ENCODE results near the gene ATF6.

DNA sequence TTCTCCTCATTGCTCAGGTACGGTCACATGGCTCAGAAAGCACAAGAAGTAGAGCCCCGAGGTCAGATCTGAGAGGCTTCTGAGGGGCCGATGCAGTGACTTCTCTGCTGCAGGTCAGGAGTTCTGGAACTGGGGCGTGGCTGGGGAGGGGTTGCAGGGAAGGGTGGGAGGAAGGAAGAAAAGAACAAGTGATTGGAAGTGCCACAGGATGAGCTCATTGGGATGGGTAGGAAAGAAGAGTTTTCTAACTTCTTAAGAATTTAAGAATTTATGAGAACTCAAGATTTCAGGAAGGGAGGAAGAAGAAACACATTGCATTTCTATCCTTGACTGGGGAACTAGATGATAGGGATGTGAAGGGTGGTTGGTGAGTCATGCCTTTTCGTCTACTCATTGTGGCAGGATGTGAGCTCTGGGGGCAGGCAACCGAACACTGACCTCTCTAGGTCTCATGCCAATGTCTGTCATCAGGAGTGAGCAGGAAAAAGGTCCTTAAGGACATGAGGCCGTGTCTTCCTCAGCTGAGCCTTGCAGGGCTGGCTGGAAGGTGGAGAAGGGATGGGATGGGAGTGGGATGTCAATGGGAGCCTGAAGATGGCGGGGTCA lies 44.3 kb upstream of the ATF6 start:
- no peak for TF ChIP-seq TAF1 (IDR thresholded peaks at IDR 0.05; ENCODE audit: low read depth, low read length)
- no peak for TF ChIP-seq POLR2A (IDR thresholded peaks at IDR 0.05; ENCODE audit: low read depth, low read length)
- no peak for TF ChIP-seq POLR2AphosphoS5 (IDR thresholded peaks at IDR 0.05; ENCODE audit: low read depth, low read length)
- TF ChIP-seq SPI1 (IDR thresholded peaks at IDR 0.05; ENCODE audit: low read depth, low read length), result no peak

Data from GM12891 (cell line).